Activated naive CD8-positive, alpha-beta T cell treated with anti-CD3 and anti-CD28 coated beads for 36 hours (primary cell): ENCODE results near the gene CRYGA. TPM values are rescaled to one million over a fixed set of nuclear protein-coding genes. Genes with fewer than 3 reads are reported as not detected.
"Not testable (repeated sequence)": the region's sequence is repeated elsewhere in the genome, so short reads cannot be mapped to it uniquely, and the experiment has no call there.

Source experiments
- DNase-seq: peaks from one replicate; pipeline ENCODE4 v3.0.0; 2021
- H3K27ac Mint-ChIP-seq: one replicate; pipeline ENCODE4 v1.8.0; 2022; ENCODE audit warnings: mild to moderate bottlenecking, moderate library complexity, mixed read lengths
- H3K27me3 Mint-ChIP-seq: one replicate; pipeline ENCODE4 v1.8.0; 2022; ENCODE audit warnings: mild to moderate bottlenecking, mixed read lengths
- H3K36me3 Mint-ChIP-seq: one replicate; pipeline ENCODE4 v1.8.0; 2021; ENCODE audit warnings: mild to moderate bottlenecking, mixed read lengths
- H3K4me1 Mint-ChIP-seq: one replicate; pipeline ENCODE4 v1.8.0; 2021; ENCODE audit warnings: mixed read lengths
- H3K4me3 Mint-ChIP-seq: one replicate; pipeline ENCODE4 v1.8.0; 2022; ENCODE audit warnings: mild to moderate bottlenecking, moderate library complexity, mixed read lengths
- H3K9me3 Mint-ChIP-seq: one replicate; pipeline ENCODE4 v1.8.0; 2022; ENCODE audit warnings: mixed read lengths
- total RNA-seq, 2 experiments: library from RNA; stranded (reverse); gene quantifications; one replicate each; pipeline ENCODE4 v1.2.3, GENCODE V29; 2021

The CRYGA gene
- total RNA-seq, 2 experiments from 2014 or later, result not detected

GRCh38 chr2:208142925-208143799 is 20.2 kb downstream of the CRYGA start:
- no peaks in the 10 kb centered on the region for H3K36me3 Mint-ChIP-seq
- DNase-seq, result no peak
- no peak overlapping the region for H3K4me3 Mint-ChIP-seq
- H3K9me3 Mint-ChIP-seq, result peaks cover 1% of the 10 kb centered on the region
- H3K27ac Mint-ChIP-seq, result no peak overlapping the region
- no peaks in the 10 kb centered on the region for H3K4me1 Mint-ChIP-seq
- no peaks in the 10 kb centered on the region for H3K27me3 Mint-ChIP-seq

- Mint-ChIP-seq H3K4me1 (no peaks in the 10 kb centered on the region), H3K27me3 (no peaks in the 10 kb centered on the region), H3K36me3 (no peaks in the 10 kb centered on the region), H3K4me3 (no peak overlapping the region), H3K9me3 (peaks cover 1% of the 10 kb centered on the region), H3K27ac (no peak overlapping the region)
- DNase-seq, result no peak
Observed at GRCh38 chr2:208142240-208142924, 21.0 kb downstream of the CRYGA start.

GRCh38 chr2:208139447-208139846 is 23.9 kb downstream of the CRYGA start:
- Mint-ChIP-seq H3K4me1 (peaks cover 8% of the 10 kb centered on the region), H3K4me3 (no peak overlapping the region), H3K27ac (no peak overlapping the region), H3K9me3 (peaks cover 1% of the 10 kb centered on the region), H3K27me3 (no peaks in the 10 kb centered on the region), H3K36me3 (no peaks in the 10 kb centered on the region)
- no peak for DNase-seq

GRCh38 chr2:208138334-208138733 is 25.1 kb downstream of the CRYGA start:
- not testable (repeated sequence) for H3K36me3 Mint-ChIP-seq, H3K27me3 Mint-ChIP-seq, H3K27ac Mint-ChIP-seq, H3K4me3 Mint-ChIP-seq, DNase-seq, H3K9me3 Mint-ChIP-seq, H3K4me1 Mint-ChIP-seq

- H3K9me3 Mint-ChIP-seq, result peaks cover 1% of the 10 kb centered on the region
- DNase-seq, result no peak
- H3K27me3 Mint-ChIP-seq, result peaks cover 5% of the 10 kb centered on the region
- H3K4me3 Mint-ChIP-seq, result no peak overlapping the region
- H3K36me3 Mint-ChIP-seq, result no peaks in the 10 kb centered on the region
- H3K4me1 Mint-ChIP-seq, result peaks cover 8% of the 10 kb centered on the region
- H3K27ac Mint-ChIP-seq, result no peak overlapping the region
Observed at GRCh38 chr2:208136716-208137094, 26.7 kb downstream of the CRYGA start.

GRCh38 chr2:208135794-208136715 is 27.3 kb downstream of the CRYGA start:
- Mint-ChIP-seq H3K27ac (no peak overlapping the region), H3K4me1 (peaks cover 8% of the 10 kb centered on the region), H3K27me3 (peaks cover 5% of the 10 kb centered on the region), H3K4me3 (no peak overlapping the region), H3K9me3 (peaks cover 1% of the 10 kb centered on the region), H3K36me3 (no peaks in the 10 kb centered on the region)
- no peak for DNase-seq

- no peak overlapping the region for H3K4me3 Mint-ChIP-seq
- DNase-seq, result peak; percentile 12
Observed at GRCh38 chr2:208134928-208135586, 28.3 kb downstream of the CRYGA start.

GRCh38 chr2:208130712-208131110 is 32.7 kb downstream of the CRYGA start:
- no peak for DNase-seq
- Mint-ChIP-seq H3K27me3 (peaks cover 11% of the 10 kb centered on the region), H3K4me3 (no peak overlapping the region), H3K9me3 (peaks cover 3% of the 10 kb centered on the region), H3K36me3 (no peaks in the 10 kb centered on the region), H3K4me1 (peaks cover 8% of the 10 kb centered on the region), H3K27ac (no peak overlapping the region)

More at GRCh38 chr2:208134928-208135586, 28.3 kb downstream of the CRYGA start:
- H3K9me3 Mint-ChIP-seq, result peaks cover 1% of the 10 kb centered on the region
- peaks cover 8% of the 10 kb centered on the region for H3K4me1 Mint-ChIP-seq
- no peaks in the 10 kb centered on the region for H3K36me3 Mint-ChIP-seq
- peaks cover 5% of the 10 kb centered on the region for H3K27me3 Mint-ChIP-seq
- H3K27ac Mint-ChIP-seq, result no peak overlapping the region

GRCh38 chr2:208129744-208130711 is 33.4 kb downstream of the CRYGA start, which contains the start of gene CRYGC:
CRYGC (minus strand) TSS chr2:208129828; CDS start chr2:208129792, 36 bp downstream.
- H3K27me3 Mint-ChIP-seq, result peaks cover 17% of the 10 kb centered on the region
- peaks cover 3% of the 10 kb centered on the region for H3K9me3 Mint-ChIP-seq
- no peaks in the 10 kb centered on the region for H3K36me3 Mint-ChIP-seq
- no peak within 1 kb of the TSS for H3K4me3 Mint-ChIP-seq
- no peak within 1 kb of the TSS for H3K27ac Mint-ChIP-seq
- H3K4me1 Mint-ChIP-seq, result peaks cover 3% of the 10 kb centered on the region
- DNase-seq, result no peak

- peaks cover 31% of the 10 kb centered on the region for H3K27me3 Mint-ChIP-seq
- no peak for DNase-seq
- no peaks in the 10 kb centered on the region for H3K36me3 Mint-ChIP-seq
- peaks cover 3% of the 10 kb centered on the region for H3K9me3 Mint-ChIP-seq
- H3K27ac Mint-ChIP-seq, result no peak overlapping the region
- peaks cover 7% of the 10 kb centered on the region for H3K4me1 Mint-ChIP-seq
- H3K4me3 Mint-ChIP-seq, result no peak overlapping the region
Observed at GRCh38 chr2:208128136-208128535, 35.3 kb downstream of the CRYGA start.

GRCh38 chr2:208127090-208127489 is 36.3 kb downstream of the CRYGA start:
- no peak overlapping the region for H3K27ac Mint-ChIP-seq
- H3K4me3 Mint-ChIP-seq, result no peak overlapping the region
- H3K4me1 Mint-ChIP-seq, result peaks cover 7% of the 10 kb centered on the region
- H3K36me3 Mint-ChIP-seq, result no peaks in the 10 kb centered on the region
- peaks cover 3% of the 10 kb centered on the region for H3K9me3 Mint-ChIP-seq
- H3K27me3 Mint-ChIP-seq, result peaks cover 30% of the 10 kb centered on the region
- no peak for DNase-seq

GRCh38 chr2:208125251-208125650 is 38.1 kb downstream of the CRYGA start:
- no peaks in the 10 kb centered on the region for H3K36me3 Mint-ChIP-seq
- peaks cover 7% of the 10 kb centered on the region for H3K4me1 Mint-ChIP-seq
- H3K27ac Mint-ChIP-seq, result no peak overlapping the region
- peaks cover 3% of the 10 kb centered on the region for H3K9me3 Mint-ChIP-seq
- no peak overlapping the region for H3K4me3 Mint-ChIP-seq
- DNase-seq, result no peak
- H3K27me3 Mint-ChIP-seq, result peaks cover 33% of the 10 kb centered on the region

GRCh38 chr2:208124013-208124715 is 39.2 kb downstream of the CRYGA start, which contains the start of gene CRYGD:
CRYGD (minus strand) TSS chr2:208124524; CDS start chr2:208124473, 51 bp downstream.
- peak; percentile 18 for DNase-seq
- H3K9me3 Mint-ChIP-seq, H3K27ac Mint-ChIP-seq, H3K4me1 Mint-ChIP-seq, H3K36me3 Mint-ChIP-seq: not testable (repeated sequence)
- Mint-ChIP-seq H3K4me3 (peak within 1 kb of the TSS; percentile 57), H3K27me3 (peaks cover 33% of the 10 kb centered on the region)
